GM23338 (cell line): ENCODE results near the gene PELI1. TPM values are rescaled to one million over a fixed set of nuclear protein-coding genes. Genes with fewer than 3 reads are reported as not detected.

ENCODE experiments used
- ATAC-seq: fragments of 200-7000 bp; cut with Tn5 transposase; 3 replicates; pipeline ENCODE4 v1.9.1; 2020
- DNase-seq: peaks from one replicate; pipeline ENCODE4 v3.0.0-alpha.2; 2015; ENCODE audit warnings: low spot score
- H2AFZ ChIP-seq: fragments of 200-600 bp; sonication (generic); 2 replicates; pipeline ENCODE4 v1.8.0; 2016; ENCODE audit warnings: antibody characterized with exemption, mild to moderate bottlenecking, moderate library complexity
- H3F3A ChIP-seq: fragments of 200-600 bp; sonication (generic); replicated peaks from 2 replicates; pipeline ENCODE4 v1.8.0; 2017; ENCODE audit warnings: antibody characterized with exemption, mixed run types, low read depth
- H3K27ac ChIP-seq: fragments of 200-600 bp; sonication (generic); 2 replicates; pipeline ENCODE4 v1.6.1; 2016; ENCODE audit warnings: low read depth
- H3K27me3 ChIP-seq: fragments of 200-600 bp; sonication (generic); 2 replicates; pipeline ENCODE4 v1.8.0; 2016; ENCODE audit warnings: mild to moderate bottlenecking, mixed run types, moderate library complexity; ENCODE audit not compliant: insufficient read depth
- H3K36me3 ChIP-seq: fragments of 200-600 bp; sonication (generic); 2 replicates; pipeline ENCODE4 v1.8.0; 2016; ENCODE audit warnings: mild to moderate bottlenecking; ENCODE audit not compliant: insufficient read depth
- H3K4me1 ChIP-seq: fragments of 200-600 bp; sonication (generic); 2 replicates; pipeline ENCODE4 v1.8.0; 2016; ENCODE audit warnings: mild to moderate bottlenecking, moderate library complexity; ENCODE audit not compliant: insufficient read depth
- H3K4me2 ChIP-seq: fragments of 200-600 bp; sonication (generic); 2 replicates; pipeline ENCODE4 v1.7.1; 2017; ENCODE audit warnings: mixed run types
- H3K4me3 ChIP-seq: fragments of 200-600 bp; sonication (generic); 2 replicates; pipeline ENCODE4 v1.6.1; 2016; ENCODE audit warnings: mixed run types
- H3K79me2 ChIP-seq: fragments of 200-600 bp; sonication (generic); replicated peaks from 2 replicates; pipeline ENCODE4 v1.8.0; 2017; ENCODE audit warnings: mild to moderate bottlenecking; ENCODE audit not compliant: insufficient read depth
- H3K9me2 ChIP-seq: fragments of 200-600 bp; sonication (generic); 2 replicates; pipeline ENCODE4 v1.8.0; 2017; ENCODE audit not compliant: insufficient read depth
- H4K20me1 ChIP-seq: fragments of 200-600 bp; sonication (generic); replicated peaks from 2 replicates; pipeline ENCODE4 v1.8.0; 2017; ENCODE audit warnings: mild to moderate bottlenecking; ENCODE audit not compliant: insufficient read depth
- H3K27ac Mint-ChIP-seq: 2 replicates; pipeline ENCODE4 v1.8.0; 2020; ENCODE audit warnings: inconsistent platforms, mild to moderate bottlenecking, moderate library complexity, mixed read lengths
- H3K27me3 Mint-ChIP-seq: 3 replicates; pipeline ENCODE4 v1.8.0; 2022; ENCODE audit warnings: low read depth, mild to moderate bottlenecking, moderate library complexity, mixed read lengths, inconsistent platforms; ENCODE audit not compliant: insufficient read depth, poor library complexity
- H3K36me3 Mint-ChIP-seq: 3 replicates; pipeline ENCODE4 v1.8.0; 2021; ENCODE audit warnings: low read depth, mild to moderate bottlenecking, inconsistent platforms, moderate library complexity, mixed read lengths
- H3K4me1 Mint-ChIP-seq: 3 replicates; pipeline ENCODE4 v1.8.0; 2020; ENCODE audit warnings: mild to moderate bottlenecking, inconsistent platforms, mixed read lengths
- H3K4me3 Mint-ChIP-seq: 3 replicates; pipeline ENCODE4 v1.8.0; 2021; ENCODE audit warnings: moderate library complexity, mild to moderate bottlenecking, inconsistent platforms, mixed read lengths
- H3K9me3 Mint-ChIP-seq: 3 replicates; pipeline ENCODE4 v1.8.0; 2020; ENCODE audit warnings: moderate library complexity, mild to moderate bottlenecking, inconsistent platforms, mixed read lengths
- CREB1 ChIP-seq: fragments of 250-450 bp; sonication (Bioruptor Pico); IDR thresholded peaks from 2 replicates; pipeline ENCODE4 v1.5.0; 2020; ENCODE audit warnings: low read depth, mild to moderate bottlenecking, moderate library complexity
- EZH2 ChIP-seq: fragments of 200-600 bp; sonication (generic); IDR thresholded peaks from one replicate; pipeline ENCODE4 v1.8.0; 2017; ENCODE audit warnings: antibody characterized with exemption, mild to moderate bottlenecking, low read depth; ENCODE audit not compliant: unreplicated experiment
- EZH2phosphoT487 ChIP-seq: fragments of 200-600 bp; sonication (generic); IDR thresholded peaks from one replicate; pipeline ENCODE4 v1.8.1; 2018; ENCODE audit warnings: antibody characterized with exemption; ENCODE audit not compliant: unreplicated experiment
- JUNB ChIP-seq: IDR thresholded peaks from one replicate; pipeline ENCODE4 v1.6.1; 2016; ENCODE audit warnings: antibody characterized with exemption; ENCODE audit not compliant: unreplicated experiment
- NANOG ChIP-seq: IDR thresholded peaks from 2 replicates; pipeline ENCODE4 v1.6.1; 2016; ENCODE audit warnings: antibody characterized with exemption, borderline replicate concordance
- POLR2AphosphoS5 ChIP-seq: IDR thresholded peaks from 2 replicates; pipeline ENCODE4 v1.6.1; 2016; ENCODE audit warnings: antibody characterized with exemption, low read depth
- ZNF114 ChIP-seq: fragments of 250-450 bp; sonication (Bioruptor Pico); IDR thresholded peaks from 2 replicates; pipeline ENCODE4 v1.5.0; 2020; ENCODE audit warnings: mild to moderate bottlenecking, moderate library complexity
- ZNF331 ChIP-seq: fragments of 250-450 bp; sonication (Bioruptor Pico); IDR thresholded peaks from 2 replicates; pipeline ENCODE4 v1.5.0; 2020; ENCODE audit warnings: low read depth, mild to moderate bottlenecking, moderate library complexity
- polyA plus RNA-seq: library from polyadenylated mRNA; unstranded; fragments of >200 nt; fragmentation: Nextera tagmentation; extraction: Ambion mirVana; gene quantifications from 2 replicates; pipeline ENCODE4 v1.2.1, GENCODE V29; 2016
- total RNA-seq: library from RNA; depleted of rRNA; stranded (reverse); fragments of >200 nt; shearing (Covaris generic); gene quantifications from 2 replicates; pipeline ENCODE4 v1.2.3, GENCODE V29; 2014
- TF ChIP-seq, protein P1 (sequence below), 2 experiments: fragments of 200-600 bp in 1 of 2; sonication (generic) in 1 of 2; conservative IDR thresholded peaks; 2 replicates each; pipeline versions ENCODE4 v1.5.1 to v1.6.1; 2016 to 2017; ENCODE audit warnings: antibody characterized with exemption in 2 of 2, low read depth in 2 of 2, mild to moderate bottlenecking in 2 of 2, moderate library complexity in 1 of 2
- TF ChIP-seq, protein P2 (sequence below): IDR thresholded peaks from one replicate; pipeline ENCODE4 v1.6.1; 2018; ENCODE audit warnings: antibody characterized with exemption; ENCODE audit not compliant: unreplicated experiment
- TF ChIP-seq, protein P3 (sequence below): IDR thresholded peaks from 2 replicates; pipeline ENCODE4 v1.6.1; 2016; ENCODE audit warnings: antibody characterized with exemption

The PELI1 gene
- total and polyA plus RNA-seq, 2 experiments from 2014 or later: 32.4 to 61.8 TPM

DNA sequence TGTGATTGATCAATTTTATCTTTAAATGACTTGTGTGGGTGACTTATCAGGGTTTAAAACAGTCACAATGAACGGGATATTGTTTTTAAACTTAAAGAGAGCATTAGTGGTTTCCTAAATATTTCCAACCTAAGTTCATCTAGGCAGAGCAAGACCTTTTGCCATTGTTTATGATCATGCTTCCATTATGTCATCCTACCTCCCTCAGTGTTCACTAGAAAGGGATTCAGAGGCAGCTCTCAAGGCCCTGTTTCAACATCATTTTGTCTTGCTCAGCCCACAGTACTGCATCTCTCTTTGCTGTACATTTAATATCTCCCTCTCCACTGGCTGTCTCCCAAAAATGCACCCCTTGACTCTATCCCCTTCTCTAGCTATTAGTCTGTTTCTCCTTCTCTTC lies 21.5 kb upstream of the PELI1 start (continued):
- TF ChIP-seq EZH2 (no peak), CREB1 (no peak), JUNB (no peak), ZNF331 (CRISPR knock-in tag) (no peak), ZNF114 (CRISPR knock-in tag) (no peak)
- TF ChIP-seq, protein P1, sequence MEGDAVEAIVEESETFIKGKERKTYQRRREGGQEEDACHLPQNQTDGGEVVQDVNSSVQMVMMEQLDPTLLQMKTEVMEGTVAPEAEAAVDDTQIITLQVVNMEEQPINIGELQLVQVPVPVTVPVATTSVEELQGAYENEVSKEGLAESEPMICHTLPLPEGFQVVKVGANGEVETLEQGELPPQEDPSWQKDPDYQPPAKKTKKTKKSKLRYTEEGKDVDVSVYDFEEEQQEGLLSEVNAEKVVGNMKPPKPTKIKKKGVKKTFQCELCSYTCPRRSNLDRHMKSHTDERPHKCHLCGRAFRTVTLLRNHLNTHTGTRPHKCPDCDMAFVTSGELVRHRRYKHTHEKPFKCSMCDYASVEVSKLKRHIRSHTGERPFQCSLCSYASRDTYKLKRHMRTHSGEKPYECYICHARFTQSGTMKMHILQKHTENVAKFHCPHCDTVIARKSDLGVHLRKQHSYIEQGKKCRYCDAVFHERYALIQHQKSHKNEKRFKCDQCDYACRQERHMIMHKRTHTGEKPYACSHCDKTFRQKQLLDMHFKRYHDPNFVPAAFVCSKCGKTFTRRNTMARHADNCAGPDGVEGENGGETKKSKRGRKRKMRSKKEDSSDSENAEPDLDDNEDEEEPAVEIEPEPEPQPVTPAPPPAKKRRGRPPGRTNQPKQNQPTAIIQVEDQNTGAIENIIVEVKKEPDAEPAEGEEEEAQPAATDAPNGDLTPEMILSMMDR (conservative IDR thresholded peaks at IDR 0.05; ENCODE audit: low read depth in 2 of 2): no peak

DNA sequence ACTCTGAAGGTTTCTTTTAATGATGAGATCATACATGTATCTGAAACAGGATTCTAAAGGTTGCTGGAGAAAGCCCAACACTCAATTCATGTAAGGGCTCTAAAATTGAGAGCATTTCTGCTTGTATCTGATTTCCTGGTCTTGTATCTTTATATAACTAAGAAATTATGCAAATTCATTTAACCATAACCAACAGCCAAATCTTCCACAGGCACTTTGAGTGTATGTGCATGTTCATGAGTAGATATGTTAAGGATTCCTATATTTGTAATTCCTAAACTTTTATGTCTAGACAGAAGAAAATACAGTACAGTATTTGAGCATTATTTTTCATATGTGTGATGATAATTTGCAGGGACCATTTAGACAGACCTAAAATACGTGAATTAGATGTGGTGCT lies 20.4 kb upstream of the PELI1 start:
- DNase-seq (no peak), ATAC-seq (no peak)
- Histone ChIP-seq H3K4me1 (no peaks in the 10 kb centered on the region), H3K4me3 (no peak overlapping the region), H3K27me3 (no peaks in the 10 kb centered on the region), H3K27ac (no peak overlapping the region), H2AFZ (no peak overlapping the region), H4K20me1 (no peaks in the 10 kb centered on the region), H3F3A (no peaks in the 10 kb centered on the region), H3K4me2 (no peak overlapping the region), H3K79me2 (no peaks in the 10 kb centered on the region), H3K9me2 (peaks cover 5% of the 10 kb centered on the region; the same call in 1 of the 2 replicates), H3K36me3 (no peaks in the 10 kb centered on the region)
- Mint-ChIP-seq H3K4me3 (no peak overlapping the region), H3K27ac (no peak overlapping the region), H3K4me1 (no peaks in the 10 kb centered on the region), H3K27me3 (no peaks in the 10 kb centered on the region), H3K36me3 (no peaks in the 10 kb centered on the region), H3K9me3 (no peaks in the 10 kb centered on the region)
- TF ChIP-seq, protein P1 (conservative IDR thresholded peaks at IDR 0.05; ENCODE audit: low read depth in 2 of 2): no peak
- TF ChIP-seq EZH2phosphoT487 (no peak), NANOG (no peak), JUNB (no peak), CREB1 (no peak), POLR2AphosphoS5 (no peak)
- TF ChIP-seq, protein P2, sequence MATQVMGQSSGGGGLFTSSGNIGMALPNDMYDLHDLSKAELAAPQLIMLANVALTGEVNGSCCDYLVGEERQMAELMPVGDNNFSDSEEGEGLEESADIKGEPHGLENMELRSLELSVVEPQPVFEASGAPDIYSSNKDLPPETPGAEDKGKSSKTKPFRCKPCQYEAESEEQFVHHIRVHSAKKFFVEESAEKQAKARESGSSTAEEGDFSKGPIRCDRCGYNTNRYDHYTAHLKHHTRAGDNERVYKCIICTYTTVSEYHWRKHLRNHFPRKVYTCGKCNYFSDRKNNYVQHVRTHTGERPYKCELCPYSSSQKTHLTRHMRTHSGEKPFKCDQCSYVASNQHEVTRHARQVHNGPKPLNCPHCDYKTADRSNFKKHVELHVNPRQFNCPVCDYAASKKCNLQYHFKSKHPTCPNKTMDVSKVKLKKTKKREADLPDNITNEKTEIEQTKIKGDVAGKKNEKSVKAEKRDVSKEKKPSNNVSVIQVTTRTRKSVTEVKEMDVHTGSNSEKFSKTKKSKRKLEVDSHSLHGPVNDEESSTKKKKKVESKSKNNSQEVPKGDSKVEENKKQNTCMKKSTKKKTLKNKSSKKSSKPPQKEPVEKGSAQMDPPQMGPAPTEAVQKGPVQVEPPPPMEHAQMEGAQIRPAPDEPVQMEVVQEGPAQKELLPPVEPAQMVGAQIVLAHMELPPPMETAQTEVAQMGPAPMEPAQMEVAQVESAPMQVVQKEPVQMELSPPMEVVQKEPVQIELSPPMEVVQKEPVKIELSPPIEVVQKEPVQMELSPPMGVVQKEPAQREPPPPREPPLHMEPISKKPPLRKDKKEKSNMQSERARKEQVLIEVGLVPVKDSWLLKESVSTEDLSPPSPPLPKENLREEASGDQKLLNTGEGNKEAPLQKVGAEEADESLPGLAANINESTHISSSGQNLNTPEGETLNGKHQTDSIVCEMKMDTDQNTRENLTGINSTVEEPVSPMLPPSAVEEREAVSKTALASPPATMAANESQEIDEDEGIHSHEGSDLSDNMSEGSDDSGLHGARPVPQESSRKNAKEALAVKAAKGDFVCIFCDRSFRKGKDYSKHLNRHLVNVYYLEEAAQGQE: no peak
- TF ChIP-seq, protein P3, sequence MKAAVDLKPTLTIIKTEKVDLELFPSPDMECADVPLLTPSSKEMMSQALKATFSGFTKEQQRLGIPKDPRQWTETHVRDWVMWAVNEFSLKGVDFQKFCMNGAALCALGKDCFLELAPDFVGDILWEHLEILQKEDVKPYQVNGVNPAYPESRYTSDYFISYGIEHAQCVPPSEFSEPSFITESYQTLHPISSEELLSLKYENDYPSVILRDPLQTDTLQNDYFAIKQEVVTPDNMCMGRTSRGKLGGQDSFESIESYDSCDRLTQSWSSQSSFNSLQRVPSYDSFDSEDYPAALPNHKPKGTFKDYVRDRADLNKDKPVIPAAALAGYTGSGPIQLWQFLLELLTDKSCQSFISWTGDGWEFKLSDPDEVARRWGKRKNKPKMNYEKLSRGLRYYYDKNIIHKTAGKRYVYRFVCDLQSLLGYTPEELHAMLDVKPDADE: no peak
